Smooth muscle cell (in vitro differentiated cells): ENCODE data around the gene GALNT2. TPM values are rescaled to one million over a fixed set of nuclear protein-coding genes. Genes with fewer than 3 reads are reported as not detected.

Experiments used
- DNase-seq: peaks from one replicate; lab custom pipeline; 2025; ENCODE audit not compliant: unreplicated experiment; lab: John Stamatoyannopoulos, UW
- H2AFZ ChIP-seq: fragments of 200-600 bp; sonication (generic); 2 replicates; pipeline ENCODE4 v1.6.0; 2016; ENCODE audit warnings: antibody characterized with exemption, low read depth, mild to moderate bottlenecking
- H3F3A ChIP-seq: fragments of 200-600 bp; sonication (generic); 2 replicates; pipeline ENCODE4 v1.6.0; 2017; ENCODE audit warnings: antibody characterized with exemption, low read depth
- H3K27ac ChIP-seq: fragments of 200-600 bp; sonication (generic); 2 replicates; pipeline ENCODE4 v1.5.1; 2016; ENCODE audit warnings: low read depth, mild to moderate bottlenecking
- H3K27me3 ChIP-seq: fragments of 200-600 bp; sonication (generic); 2 replicates; pipeline ENCODE4 v1.6.1; 2016; ENCODE audit warnings: low read depth, mild to moderate bottlenecking
- H3K36me3 ChIP-seq: fragments of 200-600 bp; sonication (generic); 2 replicates; pipeline ENCODE4 v1.5.1; 2016; ENCODE audit warnings: low read depth
- H3K4me1 ChIP-seq: fragments of 200-600 bp; sonication (generic); 2 replicates; pipeline ENCODE4 v1.5.1; 2016; ENCODE audit warnings: low read depth
- H3K4me2 ChIP-seq: fragments of 200-600 bp; sonication (generic); 2 replicates; pipeline ENCODE4 v1.6.0; 2016; ENCODE audit warnings: mild to moderate bottlenecking
- H3K4me3 ChIP-seq: fragments of 200-600 bp; sonication (generic); 2 replicates; pipeline ENCODE4 v1.5.1; 2016; ENCODE audit warnings: mild to moderate bottlenecking
- H3K79me2 ChIP-seq: fragments of 200-600 bp; sonication (generic); 2 replicates; pipeline ENCODE4 v1.6.0; 2016; ENCODE audit warnings: low read depth, mild to moderate bottlenecking
- H3K9ac ChIP-seq: fragments of 200-600 bp; sonication (generic); 2 replicates; pipeline ENCODE4 v1.6.0; 2016; ENCODE audit warnings: low read depth
- H3K9me3 ChIP-seq: fragments of 200-600 bp; sonication (generic); replicated peaks from 2 replicates; pipeline ENCODE4 v1.5.1; 2016; ENCODE audit warnings: low read depth
- H4K20me1 ChIP-seq: fragments of 200-600 bp; sonication (generic); 2 replicates; pipeline ENCODE4 v1.6.0; 2016; ENCODE audit warnings: low read depth
- CTCF ChIP-seq: fragments of 200-600 bp; sonication (generic); IDR thresholded peaks from 2 replicates; pipeline ENCODE4 v1.5.1; 2017; ENCODE audit warnings: borderline replicate concordance, mild to moderate bottlenecking, antibody characterized with exemption; ENCODE audit not compliant: insufficient read depth, poor library complexity, severe bottlenecking
- WGBS: methylation state at CpG from one replicate; pipeline ENCODE4 v1.1.7; 2016; ENCODE audit warnings: low lambda C conversion rate; 5-methylcytosine and 5-hydroxymethylcytosine counted together
- polyA plus RNA-seq: library from polyadenylated mRNA; unstranded; fragments of >200 nt; fragmentation: Nextera tagmentation; extraction: Ambion mirVana; gene quantifications from 2 replicates; pipeline ENCODE4 v1.2.1, GENCODE V29; 2016
- total RNA-seq: library from RNA; depleted of rRNA; stranded (reverse); fragments of >200 nt; gene quantifications from 2 replicates; pipeline ENCODE4 v1.2.3, GENCODE V29; 2014

Gene GALNT2
- total and polyA plus RNA-seq, 2 experiments from 2014 or later = 76.4 to 152 TPM

- Histone ChIP-seq H3K27ac (no peak overlapping the region), H3K79me2 (no peaks in the 10 kb centered on the region), H3K36me3 (no peaks in the 10 kb centered on the region), H4K20me1 (no peaks in the 10 kb centered on the region), H2AFZ (no peak overlapping the region), H3K4me2 (no peak overlapping the region), H3F3A (no peaks in the 10 kb centered on the region), H3K4me3 (no peak overlapping the region), H3K9me3 (no peaks in the 10 kb centered on the region), H3K9ac (no peak overlapping the region), H3K27me3 (no peaks in the 10 kb centered on the region), H3K4me1 (no peaks in the 10 kb centered on the region)
- 90% methylated on average over 23 of the region's 23 CpGs for WGBS
- TF ChIP-seq CTCF = no peak
- DNase-seq = no peak
These were observed 250.1 kb downstream of the GALNT2 start for GRCh38 chr1:230316864-230317745.

GRCh38 chr1:230317823-230318819, 251.1 kb downstream of the GALNT2 start:
- no peaks in the 10 kb centered on the region for H3F3A ChIP-seq
- no peak overlapping the region for H3K9ac ChIP-seq
- no peak overlapping the region for H3K4me3 ChIP-seq
- H3K27ac ChIP-seq = no peak overlapping the region
- H3K4me1 ChIP-seq = no peaks in the 10 kb centered on the region
- H3K79me2 ChIP-seq = no peaks in the 10 kb centered on the region
- no peak for TF ChIP-seq CTCF
- no peaks in the 10 kb centered on the region for H4K20me1 ChIP-seq
- WGBS = 84% methylated on average over 23 of the region's 23 CpGs
- no peak for DNase-seq
- no peak overlapping the region for H2AFZ ChIP-seq
- H3K4me2 ChIP-seq = no peak overlapping the region
- no peaks in the 10 kb centered on the region for H3K27me3 ChIP-seq
- H3K36me3 ChIP-seq = no peaks in the 10 kb centered on the region
- H3K9me3 ChIP-seq = no peaks in the 10 kb centered on the region

- no peak overlapping the region for H3K4me3 ChIP-seq
- H4K20me1 ChIP-seq = no peaks in the 10 kb centered on the region
- no peaks in the 10 kb centered on the region for H3K27me3 ChIP-seq
- no peak overlapping the region for H3K9ac ChIP-seq
- no peak for DNase-seq
- WGBS = 92% methylated on average over 17 of the region's 17 CpGs
- H3F3A ChIP-seq = no peaks in the 10 kb centered on the region
- H3K4me2 ChIP-seq = no peak overlapping the region
- H3K36me3 ChIP-seq = no peaks in the 10 kb centered on the region
- H2AFZ ChIP-seq = no peak overlapping the region
- H3K27ac ChIP-seq = no peak overlapping the region
- H3K9me3 ChIP-seq = no peaks in the 10 kb centered on the region
- no peaks in the 10 kb centered on the region for H3K79me2 ChIP-seq
- H3K4me1 ChIP-seq = no peaks in the 10 kb centered on the region
- no peak for TF ChIP-seq CTCF
These were observed 252.1 kb downstream of the GALNT2 start for GRCh38 chr1:230319014-230319747.
